ENCODE results near the gene GPR34. TPM values are rescaled to one million over a fixed set of nuclear protein-coding genes. Genes with fewer than 3 reads are reported as not detected.

Gene GPR34
- total and polyA plus RNA-seq, 5 experiments from 2014 or later: 0.18 to 0.52 (median 0.33) TPM

Other genes starting within 250 kb of the GPR34 start
- not detected for gene NYX, start 241.6 kb upstream of the GPR34 start, total RNA-seq
- not detected for gene NYX, start 241.6 kb upstream of the GPR34 start, polyA plus RNA-seq
- not detected for gene GPR82, start 35.2 kb downstream of the GPR34 start, total RNA-seq
- gene GPR82, start 35.2 kb downstream of the GPR34 start, polyA plus RNA-seq: under 1 TPM; 0.08 to 0.19 (median 0.10) TPM
- gene CASK, start 234.6 kb downstream of the GPR34 start, total RNA-seq: 10 to 100 TPM; 90.3 to 90.4 TPM
- 10 to 100 TPM in 2 of 3 donors, 1 to 10 TPM in 1; 4.6 to 16.1 (median 11.4) TPM for gene CASK, start 234.6 kb downstream of the GPR34 start, polyA plus RNA-seq